ENCODE measurements around the gene CDC42EP4. TPM values are rescaled to one million over a fixed set of nuclear protein-coding genes. Genes with fewer than 3 reads are reported as not detected.

Gene CDC42EP4
- total and polyA plus RNA-seq, 10 of the 15 experiments (the other 5 are each of a cell fraction or from before 2014, with no cell fraction given), result 0.05 to 7.1 (median 2.7) TPM

DNA sequence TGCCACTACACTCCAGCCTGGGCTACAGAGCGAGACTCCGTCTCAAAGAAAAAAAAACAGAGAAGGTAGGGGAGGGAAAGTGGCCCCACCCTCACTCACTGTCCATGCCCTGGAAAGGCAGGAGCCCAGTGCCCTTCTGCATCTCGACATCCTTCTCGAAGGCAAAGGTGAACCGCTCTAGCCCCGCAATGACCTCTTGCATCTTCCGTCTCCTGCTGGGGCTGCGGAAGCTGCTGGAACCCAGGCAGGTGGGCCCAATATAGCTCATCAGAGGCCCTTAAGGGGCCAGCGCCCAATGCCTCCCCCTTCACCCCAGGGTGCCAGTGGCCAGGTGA, 50.2 kb downstream of the CDC42EP4 start, which contains the start of gene CPSF4L:
Gene CPSF4L (minus strand): TSS at position 264 of the 335 bp plus-strand sequence. CDS start 62 bp downstream, at position 202.
- TF ChIP-seq RCOR1 (conservative IDR thresholded peaks at IDR 0.05; ENCODE audit: low read depth, low read length) (no peak), POLR2AphosphoS5 (IDR thresholded peaks at IDR 0.05; ENCODE audit: low read length) (no peak)
- ChIA-PET CTCF (interaction anchor here (1.4 to 6.0 kb wide), 4 partner anchors 9 to 533 kb away, joined by 3 to 66 read pairs (median 4); no protein-coding TSS in a partner anchor), POLR2A (no interaction called here), RAD21 (ENCODE audit: unreplicated experiment) (interaction anchor here (1.3 to 11.2 kb wide), 2 partner anchors 49 to 108 kb away, joined by 4 to 218 read pairs; no protein-coding TSS in a partner anchor), SMC1A (ENCODE audit: uncharacterized antibody, unreplicated experiment) (interaction anchor here (1.2 to 2.2 kb wide), 3 partner anchors 9 to 108 kb away, joined by 4 to 11 read pairs (median 7); no protein-coding TSS in a partner anchor)
- no peak within 1 kb of the TSS for H3K9ac ChIP-seq (ENCODE audit: control insufficient read depth, insufficient read depth, low read length)
- in situ Hi-C loops (cut with MboI) (no loop called here), intact Hi-C loops (cut with micrococcal nuclease; ENCODE audit: unreplicated experiment) (no loop called here)
- H3K9me3 ChIP-seq (replicated peaks; ENCODE audit: control insufficient read depth, insufficient read depth, low read length), result no peaks in the 10 kb centered on the region
- no peak within 1 kb of the TSS for H3K4me3 ChIP-seq
- DNase-seq (ENCODE audit: low read depth, low spot score), result no peak
- H2AFZ ChIP-seq (ENCODE audit: control insufficient read depth, low read depth, low read length), result no peak within 1 kb of the TSS
- WGBS (ENCODE audit: insufficient coverage, insufficient replicate concordance, low lambda C conversion rate, missing lambda C conversion rate), result 77% methylated on average over 9 of the region's 9 CpGs
- H3K79me2 ChIP-seq (ENCODE audit: control insufficient read depth, insufficient read depth, low read length), result no peaks in the 10 kb centered on the region
- BruUV-seq (replicated peaks), result no TSS peak
- H3K4me1 ChIP-seq (ENCODE audit: control insufficient read depth, insufficient read depth, low read length), result no peaks in the 10 kb centered on the region
- H3K27ac ChIP-seq (ENCODE audit: control insufficient read depth, insufficient read depth), result no peak within 1 kb of the TSS
- no peak for FAIRE-seq
- H3K27me3 ChIP-seq (replicated peaks in 1 of 2; ENCODE audit: control insufficient read depth in 2 of 2, insufficient read depth in 2 of 2, low read length in 1 of 2), result no peaks in the 10 kb centered on the region
- no peak within 1 kb of the TSS for H3K4me2 ChIP-seq (ENCODE audit: control insufficient read depth, insufficient read depth)
- no peaks in the 10 kb centered on the region for H3K36me3 ChIP-seq (ENCODE audit: control insufficient read depth in 2 of 2, insufficient read depth in 2 of 2, low read length in 1 of 2)
- no peak for ATAC-seq
- no peaks in the 10 kb centered on the region for H4K20me1 ChIP-seq (ENCODE audit: control insufficient read depth, insufficient read depth)

DNA sequence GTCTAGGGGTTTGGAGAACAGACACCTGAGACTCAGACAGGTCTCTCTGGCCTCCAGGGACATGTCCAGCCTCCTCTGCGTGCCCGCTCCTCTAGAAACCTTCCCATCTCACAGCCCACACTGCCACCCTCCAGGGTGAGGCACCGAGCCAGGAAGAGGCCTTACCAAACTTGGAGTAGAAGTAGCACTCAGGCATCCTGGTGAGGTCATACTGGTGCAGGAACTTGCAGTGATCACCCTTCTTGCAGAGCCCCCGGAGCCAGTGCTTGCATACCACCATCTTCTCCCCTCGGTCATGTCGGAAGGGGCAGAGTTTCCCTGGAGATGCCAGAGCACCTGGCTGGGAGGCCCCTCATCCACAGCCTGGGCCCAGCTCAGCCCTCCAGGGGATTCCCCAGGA, 54.3 kb downstream of the CDC42EP4 start:
- WGBS (ENCODE audit: insufficient coverage, insufficient replicate concordance, low lambda C conversion rate, missing lambda C conversion rate), result 56% methylated on average over 6 of the region's 6 CpGs
- ATAC-seq, result no peak
- intact Hi-C loops (cut with micrococcal nuclease; ENCODE audit: unreplicated experiment), result no loop called here

More for the DNA sequence above, 54.3 kb downstream of the CDC42EP4 start:
- no peak overlapping the region for H3K4me2 ChIP-seq (ENCODE audit: control insufficient read depth, insufficient read depth)
- no peaks in the 10 kb centered on the region for H3K79me2 ChIP-seq (ENCODE audit: control insufficient read depth, insufficient read depth, low read length)
- in situ Hi-C loops (cut with MboI), result no loop called here
- RAD21 ChIA-PET (ENCODE audit: unreplicated experiment), result interaction anchor here (0.6 to 11.2 kb wide), 6 partner anchors 9 to 112 kb away, joined by 3 to 218 read pairs (median 3); no protein-coding TSS in a partner anchor
- no peaks in the 10 kb centered on the region for H4K20me1 ChIP-seq (ENCODE audit: control insufficient read depth, insufficient read depth)
- H3K9ac ChIP-seq (ENCODE audit: control insufficient read depth, insufficient read depth, low read length), result no peak overlapping the region
- FAIRE-seq, result no peak
- CTCF ChIA-PET, result interaction anchor here (0.6 to 6.0 kb wide), 4 partner anchors 11 to 523 kb away, joined by 3 to 66 read pairs (median 4); no protein-coding TSS in a partner anchor
- no peaks in the 10 kb centered on the region for H3K27me3 ChIP-seq (replicated peaks in 1 of 2; ENCODE audit: control insufficient read depth in 2 of 2, insufficient read depth in 2 of 2, low read length in 1 of 2)
- H3K4me1 ChIP-seq (ENCODE audit: control insufficient read depth, insufficient read depth, low read length), result no peaks in the 10 kb centered on the region
- POLR2A ChIA-PET, result interaction anchor here (0.7 kb wide), 2 partner anchors 57 to 82 kb away, joined by 3 to 5 read pairs; no protein-coding TSS in a partner anchor
- no peaks in the 10 kb centered on the region for H3K36me3 ChIP-seq (ENCODE audit: control insufficient read depth in 2 of 2, insufficient read depth in 2 of 2, low read length in 1 of 2)
- H3K9me3 ChIP-seq (replicated peaks; ENCODE audit: control insufficient read depth, insufficient read depth, low read length), result no peaks in the 10 kb centered on the region
- DNase-seq (ENCODE audit: low read depth, low spot score), result no peak
- H3K27ac ChIP-seq (ENCODE audit: control insufficient read depth, insufficient read depth), result no peak overlapping the region
- no TSS peak for BruUV-seq (replicated peaks)
- TF ChIP-seq NR2C1 (IDR thresholded peaks at IDR 0.05), result no peak
- TF ChIP-seq SIX5 (IDR thresholded peaks at IDR 0.05; ENCODE audit: low read depth, low read length, severe bottlenecking), result no peak
- no peak for TF ChIP-seq BRCA1 (IDR thresholded peaks at IDR 0.05; ENCODE audit: low read depth, low read length)
- no peak for TF ChIP-seq DPF2 (IDR thresholded peaks at IDR 0.05)
- TF ChIP-seq, protein P1, sequence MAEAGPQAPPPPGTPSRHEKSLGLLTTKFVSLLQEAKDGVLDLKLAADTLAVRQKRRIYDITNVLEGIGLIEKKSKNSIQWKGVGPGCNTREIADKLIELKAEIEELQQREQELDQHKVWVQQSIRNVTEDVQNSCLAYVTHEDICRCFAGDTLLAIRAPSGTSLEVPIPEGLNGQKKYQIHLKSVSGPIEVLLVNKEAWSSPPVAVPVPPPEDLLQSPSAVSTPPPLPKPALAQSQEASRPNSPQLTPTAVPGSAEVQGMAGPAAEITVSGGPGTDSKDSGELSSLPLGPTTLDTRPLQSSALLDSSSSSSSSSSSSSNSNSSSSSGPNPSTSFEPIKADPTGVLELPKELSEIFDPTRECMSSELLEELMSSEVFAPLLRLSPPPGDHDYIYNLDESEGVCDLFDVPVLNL (IDR thresholded peaks at IDR 0.05; ENCODE audit: low read depth, low read length), result no peak
- TF ChIP-seq IKZF2 (IDR thresholded peaks at IDR 0.05), result no peak
- TF ChIP-seq, protein P2, sequence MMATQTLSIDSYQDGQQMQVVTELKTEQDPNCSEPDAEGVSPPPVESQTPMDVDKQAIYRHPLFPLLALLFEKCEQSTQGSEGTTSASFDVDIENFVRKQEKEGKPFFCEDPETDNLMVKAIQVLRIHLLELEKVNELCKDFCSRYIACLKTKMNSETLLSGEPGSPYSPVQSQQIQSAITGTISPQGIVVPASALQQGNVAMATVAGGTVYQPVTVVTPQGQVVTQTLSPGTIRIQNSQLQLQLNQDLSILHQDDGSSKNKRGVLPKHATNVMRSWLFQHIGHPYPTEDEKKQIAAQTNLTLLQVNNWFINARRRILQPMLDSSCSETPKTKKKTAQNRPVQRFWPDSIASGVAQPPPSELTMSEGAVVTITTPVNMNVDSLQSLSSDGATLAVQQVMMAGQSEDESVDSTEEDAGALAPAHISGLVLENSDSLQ (IDR thresholded peaks at IDR 0.05), result no peak
- TF ChIP-seq MEF2B (IDR thresholded peaks at IDR 0.05; ENCODE audit: partially characterized antibody, poor library complexity, severe bottlenecking), result no peak
- H2AFZ ChIP-seq (ENCODE audit: control insufficient read depth, low read depth, low read length), result no peak overlapping the region
- SMC1A ChIA-PET (ENCODE audit: uncharacterized antibody, unreplicated experiment), result interaction anchor here (0.7 to 16.1 kb wide), 3 partner anchors 29 to 111 kb away, joined by 3 to 261 read pairs (median 4); no protein-coding TSS in a partner anchor
- no peak overlapping the region for H3K4me3 ChIP-seq

Data from GM12878 (cell line).